HG02885 (cell line): ENCODE measurements around the gene TM2D3.

Source experiments
- ATAC-seq: cut with Tn5 transposase; IDR thresholded peaks from one replicate; pipeline ENCODE4 v1.9.1; 2021; ENCODE audit warnings: mild to moderate bottlenecking; ENCODE audit not compliant: unreplicated experiment, poor library complexity

Gene TM2D3

GRCh38 chr15:101625980-101626379 is 26.2 kb downstream of the TM2D3 start:
- ATAC-seq, result no peak

GRCh38 chr15:101625184-101625583 is 27.0 kb downstream of the TM2D3 start:
- no peak for ATAC-seq

- no peak for ATAC-seq
Measured at GRCh38 chr15:101623367-101624304, 28.5 kb downstream of the TM2D3 start.

- ATAC-seq, result no peak
Measured at GRCh38 chr15:101621961-101622360, 30.2 kb downstream of the TM2D3 start.

GRCh38 chr15:101620671-101621070 is 31.5 kb downstream of the TM2D3 start:
- ATAC-seq, result no peak

- no peak for ATAC-seq
Measured at GRCh38 chr15:101619615-101619865, 32.6 kb downstream of the TM2D3 start.

GRCh38 chr15:101618851-101619614 is 33.1 kb downstream of the TM2D3 start:
- ATAC-seq, result no peak

GRCh38 chr15:101618076-101618475 is 34.1 kb downstream of the TM2D3 start:
- ATAC-seq, result no peak

- no peak for ATAC-seq
Measured at GRCh38 chr15:101617390-101617965, 34.7 kb downstream of the TM2D3 start.

- ATAC-seq, result no peak
Measured at GRCh38 chr15:101615986-101616848, 36.0 kb downstream of the TM2D3 start.

- no peak for ATAC-seq
Measured at GRCh38 chr15:101615414-101615985, 36.7 kb downstream of the TM2D3 start.

- ATAC-seq, result no peak
Measured at GRCh38 chr15:101614761-101615160, 37.4 kb downstream of the TM2D3 start.

- ATAC-seq, result no peak
Measured at GRCh38 chr15:101614001-101614585, 38.1 kb downstream of the TM2D3 start.

- ATAC-seq, result no peak
Measured at GRCh38 chr15:101613130-101614000, 38.8 kb downstream of the TM2D3 start.

GRCh38 chr15:101612676-101613075 is 39.5 kb downstream of the TM2D3 start:
- ATAC-seq, result no peak

- ATAC-seq, result no peak
Measured at GRCh38 chr15:101611580-101612299, 40.4 kb downstream of the TM2D3 start.

- no peak for ATAC-seq
Measured at GRCh38 chr15:101611007-101611406, 41.2 kb downstream of the TM2D3 start.

GRCh38 chr15:101610611-101611000 is 41.6 kb downstream of the TM2D3 start:
- no peak for ATAC-seq
